ENCODE results near the gene MED13L.

GRCh38 chr12:116026768-116027550, 250.5 kb downstream of the MED13L start:
- no peak for TF ChIP-seq POLR2A (IDR thresholded peaks at IDR 0.05)
- no peak for TF ChIP-seq CTCF (IDR thresholded peaks at IDR 0.05)

Measured in thyroid gland (tissue), 4 donors.